ENCODE measurements around the gene GSX2. TPM values are rescaled to one million over a fixed set of nuclear protein-coding genes. Genes with fewer than 3 reads are reported as not detected.

The GSX2 gene
- total and polyA plus RNA-seq, 2 of the 4 experiments (the other 2 are of a cell fraction), result not detected

DNA sequence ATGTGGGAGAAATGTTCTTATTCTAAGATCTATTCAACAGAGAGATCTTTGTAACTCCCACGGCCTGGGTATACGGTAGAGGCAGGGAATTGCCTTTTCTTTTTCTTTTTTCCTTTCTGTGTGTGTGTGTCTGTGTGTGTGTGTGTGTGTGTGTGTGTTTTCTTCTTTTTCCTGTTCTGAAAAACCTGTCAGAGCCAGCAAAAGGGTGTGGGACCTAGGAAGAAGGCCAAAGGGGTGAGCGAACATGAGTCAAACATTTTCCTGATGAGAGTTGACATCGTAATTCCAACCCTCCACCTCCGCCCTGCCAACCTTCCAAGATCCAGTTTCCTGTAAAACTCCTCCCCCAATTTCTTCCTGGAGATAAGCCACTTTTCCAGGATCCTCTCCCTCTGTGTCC, 32.8 kb upstream of the GSX2 start:
- H3K27me3 ChIP-seq (ENCODE audit: control insufficient read depth, insufficient read depth, low read length), result no peaks in the 10 kb centered on the region
- H2AK9ac ChIP-seq (replicated peaks; ENCODE audit: low read depth, low read length, poor library complexity), result peak overlapping the region; percentile 39
- peak; percentile 71 for DNase-seq
- ChIA-PET POLR2A (ENCODE audit: unreplicated experiment) (no interaction called here), CTCF (no interaction called here)
- H3K4me1 ChIP-seq (ENCODE audit: control insufficient read depth, insufficient read depth, low read length), result peaks cover 13% of the 10 kb centered on the region; the same call in 1 of the 2 replicates
- H3K9me1 ChIP-seq (ENCODE audit: insufficient read depth, low read length), result peaks cover 16% of the 10 kb centered on the region
- no peak overlapping the region for H3K56ac ChIP-seq (ENCODE audit: extremely low read depth, insufficient read depth, low read length)
- peaks cover 11% of the 10 kb centered on the region; the same call in 1 of the 2 replicates for H4K20me1 ChIP-seq (ENCODE audit: insufficient read depth, low read length)
- H3K9ac ChIP-seq (ENCODE audit: low read depth, low read length), result no peak overlapping the region
- H3K4ac ChIP-seq (ENCODE audit: low read depth, low read length), result peak overlapping the region; percentile 67
- no peaks in the 10 kb centered on the region for H3K36me3 ChIP-seq (ENCODE audit: control insufficient read depth, insufficient read depth, low read length)
- no peak overlapping the region for H3K27ac ChIP-seq (ENCODE audit: insufficient read depth, low read length)
- peak overlapping the region; percentile 75 to 84 for H4K8ac ChIP-seq (ENCODE audit: low read depth in 2 of 2, low read length in 2 of 2)
- peaks cover 5 to 23% of the 10 kb centered on the region in 2 experiments; a peak in 3 of 4 replicates for H3K79me1 ChIP-seq (ENCODE audit: low read depth in 1 of 2, low read length in 2 of 2)
- H3K4me3 ChIP-seq (ENCODE audit: insufficient read depth, low read depth, low read length), result no peak overlapping the region
- H2AK5ac ChIP-seq (ENCODE audit: low read depth, low read length), result peak overlapping the region; percentile 55
- peak overlapping the region; percentile 53; the same call in 1 of the 2 replicates for H3K18ac ChIP-seq (ENCODE audit: low read depth, low read length)
- peak overlapping the region; percentile 69 for H4K91ac ChIP-seq (ENCODE audit: insufficient read depth, low read depth, low read length)
- H2BK5ac ChIP-seq (ENCODE audit: low read depth, low read length, poor library complexity, severe bottlenecking), result peak overlapping the region; percentile 59
- H3K4me2 ChIP-seq (ENCODE audit: low read depth, low read length), result peak overlapping the region; percentile 10; the same call in 1 of the 2 replicates
- in situ Hi-C loops (cut with MboI; ENCODE audit: low sequenced_read_pairs), result loop anchor here (10.0 to 25.0 kb wide), 2 partner anchors 148 to 1055 kb away; no protein-coding TSS in a partner anchor
- H4K5ac ChIP-seq (ENCODE audit: low read depth, low read length), result no peak overlapping the region; the same call in 1 of the 2 replicates
- intact Hi-C loops (cut with micrococcal nuclease), result loop anchor here (10.0 kb wide), 1 partner anchor 362 kb away; no protein-coding TSS in a partner anchor
- no peak for TF ChIP-seq MAZ (IDR thresholded peaks at IDR 0.05; ENCODE audit: borderline replicate concordance, low read depth, low read length)
- TF ChIP-seq, protein P1, sequence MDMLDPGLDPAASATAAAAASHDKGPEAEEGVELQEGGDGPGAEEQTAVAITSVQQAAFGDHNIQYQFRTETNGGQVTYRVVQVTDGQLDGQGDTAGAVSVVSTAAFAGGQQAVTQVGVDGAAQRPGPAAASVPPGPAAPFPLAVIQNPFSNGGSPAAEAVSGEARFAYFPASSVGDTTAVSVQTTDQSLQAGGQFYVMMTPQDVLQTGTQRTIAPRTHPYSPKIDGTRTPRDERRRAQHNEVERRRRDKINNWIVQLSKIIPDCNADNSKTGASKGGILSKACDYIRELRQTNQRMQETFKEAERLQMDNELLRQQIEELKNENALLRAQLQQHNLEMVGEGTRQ (IDR thresholded peaks at IDR 0.05; ENCODE audit: low read depth, low read length), result no peak
- TF ChIP-seq SMC3 (IDR thresholded peaks at IDR 0.05; ENCODE audit: low read depth, low read length), result no peak
- no peak for TF ChIP-seq MXI1 (IDR thresholded peaks at IDR 0.05; ENCODE audit: borderline replicate concordance, low read depth, low read length)
- TF ChIP-seq CEBPB (IDR thresholded peaks at IDR 0.05; ENCODE audit: low read depth, low read length), result no peak
- TF ChIP-seq RAD21 (IDR thresholded peaks at IDR 0.05; ENCODE audit: low read length), result no peak
- 10% methylated on average over 2 of the region's 5 CpGs; no CpG with 5 or more reads in 1 of the 2 experiments for WGBS, 2 experiments (ENCODE audit: extremely low coverage in 2 of 2, insufficient read length in 1 of 2)
- H2BK120ac ChIP-seq (ENCODE audit: low read depth, low read length), result peak overlapping the region; percentile 83
- H2BK20ac ChIP-seq (ENCODE audit: low read depth, low read length), result peak overlapping the region; percentile 77
- no TSS peak for BruUV-seq (replicated peaks)
- H3K23ac ChIP-seq (ENCODE audit: low read depth, low read length), result peak overlapping the region; percentile 83
- dilution Hi-C loops (cut with HindIII; ENCODE audit: low sequenced_read_pairs, unreplicated experiment), result no loop called here
- no peak for ATAC-seq (ENCODE audit: low read depth)
- H2BK15ac ChIP-seq (ENCODE audit: low read depth, low read length), result peak overlapping the region; percentile 94
- H3K9me3 ChIP-seq (ENCODE audit: control insufficient read depth, insufficient read depth, low read length), result no peaks in the 10 kb centered on the region
- peak overlapping the region; percentile 34; the same call in 1 of the 2 replicates for H3K14ac ChIP-seq (replicated peaks; ENCODE audit: low read depth, low read length)
- peak overlapping the region; percentile 61 for H2AFZ ChIP-seq (replicated peaks; ENCODE audit: low read length, poor library complexity)

Data from IMR-90 (cell line).